SU-DHL-6 (cell line): ENCODE results near the gene WFDC1.

Experiments
- EZH2phosphoT487 ChIP-seq: fragments of 200-600 bp; sonication (generic), shearing (Covaris generic); conservative IDR thresholded peaks from 2 replicates; pipeline ENCODE4 v1.6.1; 2018; ENCODE audit warnings: mild to moderate bottlenecking, antibody characterized with exemption, low read length, moderate library complexity, mixed read lengths
- TF ChIP-seq, protein P1 (sequence below): fragments of 200-600 bp; sonication (generic); IDR thresholded peaks from one replicate; pipeline ENCODE4 v1.5.1; 2017; ENCODE audit warnings: antibody characterized with exemption, mild to moderate bottlenecking, low read length, moderate library complexity; ENCODE audit not compliant: insufficient read depth, poor library complexity, severe bottlenecking

- TF ChIP-seq, protein P1, sequence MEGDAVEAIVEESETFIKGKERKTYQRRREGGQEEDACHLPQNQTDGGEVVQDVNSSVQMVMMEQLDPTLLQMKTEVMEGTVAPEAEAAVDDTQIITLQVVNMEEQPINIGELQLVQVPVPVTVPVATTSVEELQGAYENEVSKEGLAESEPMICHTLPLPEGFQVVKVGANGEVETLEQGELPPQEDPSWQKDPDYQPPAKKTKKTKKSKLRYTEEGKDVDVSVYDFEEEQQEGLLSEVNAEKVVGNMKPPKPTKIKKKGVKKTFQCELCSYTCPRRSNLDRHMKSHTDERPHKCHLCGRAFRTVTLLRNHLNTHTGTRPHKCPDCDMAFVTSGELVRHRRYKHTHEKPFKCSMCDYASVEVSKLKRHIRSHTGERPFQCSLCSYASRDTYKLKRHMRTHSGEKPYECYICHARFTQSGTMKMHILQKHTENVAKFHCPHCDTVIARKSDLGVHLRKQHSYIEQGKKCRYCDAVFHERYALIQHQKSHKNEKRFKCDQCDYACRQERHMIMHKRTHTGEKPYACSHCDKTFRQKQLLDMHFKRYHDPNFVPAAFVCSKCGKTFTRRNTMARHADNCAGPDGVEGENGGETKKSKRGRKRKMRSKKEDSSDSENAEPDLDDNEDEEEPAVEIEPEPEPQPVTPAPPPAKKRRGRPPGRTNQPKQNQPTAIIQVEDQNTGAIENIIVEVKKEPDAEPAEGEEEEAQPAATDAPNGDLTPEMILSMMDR = no peak
- TF ChIP-seq EZH2phosphoT487 = no peak
Observed at GRCh38 chr16:84310642-84311041, 16.0 kb downstream of the WFDC1 start.
